SHP77 treated with DMSO at 0.1 percent for 48 hours (cell line): ENCODE results near the gene RBPMS2.
"Not testable (repeated sequence)": the region's sequence is repeated elsewhere in the genome, so short reads cannot be mapped to it uniquely, and the experiment has no call there.

Experiments
- DNase-seq: peaks from one replicate; lab custom pipeline; 2025; lab: John Stamatoyannopoulos, UW

Gene RBPMS2

GRCh38 chr15:64775551-64776401 is at the start of gene RBPMS2:
Gene RBPMS2 (minus strand): TSS chr15:64775589. CDS start chr15:64775319, 270 bp downstream.
- no peak for DNase-seq

- DNase-seq: no peak
Observed at GRCh38 chr15:64824929-64825430, 49.6 kb upstream of the RBPMS2 start.

- no peak for DNase-seq
Observed at GRCh38 chr15:64816452-64816851, 41.1 kb upstream of the RBPMS2 start.

GRCh38 chr15:64814965-64815364 is 39.6 kb upstream of the RBPMS2 start:
- not testable (repeated sequence) for DNase-seq

GRCh38 chr15:64814283-64814682 is 38.9 kb upstream of the RBPMS2 start:
- not testable (repeated sequence) for DNase-seq

- no peak for DNase-seq
Observed at GRCh38 chr15:64813075-64813474, 37.7 kb upstream of the RBPMS2 start.

GRCh38 chr15:64810497-64811326 is 35.3 kb upstream of the RBPMS2 start:
- DNase-seq: no peak

GRCh38 chr15:64809649-64810496 is 34.5 kb upstream of the RBPMS2 start:
- DNase-seq: peak; percentile 67

- DNase-seq: no peak
Observed at GRCh38 chr15:64808785-64809453, 33.5 kb upstream of the RBPMS2 start.

GRCh38 chr15:64807751-64808222 is 32.4 kb upstream of the RBPMS2 start:
- DNase-seq: no peak

- DNase-seq: no peak
Observed at GRCh38 chr15:64807051-64807749, 31.8 kb upstream of the RBPMS2 start.

GRCh38 chr15:64806509-64806908 is 31.1 kb upstream of the RBPMS2 start:
- DNase-seq: no peak

- no peak for DNase-seq
Observed at GRCh38 chr15:64804619-64805018, 29.2 kb upstream of the RBPMS2 start.

- no peak for DNase-seq
Observed at GRCh38 chr15:64803526-64803925, 28.1 kb upstream of the RBPMS2 start.

- no peak for DNase-seq
Observed at GRCh38 chr15:64800476-64800875, 25.1 kb upstream of the RBPMS2 start.

- not testable (repeated sequence) for DNase-seq
Observed at GRCh38 chr15:64798905-64799304, 23.5 kb upstream of the RBPMS2 start.

GRCh38 chr15:64795921-64796320 is 20.5 kb upstream of the RBPMS2 start:
- not testable (repeated sequence) for DNase-seq

- not testable (repeated sequence) for DNase-seq
Observed at GRCh38 chr15:64795299-64795698, 19.9 kb upstream of the RBPMS2 start.

- DNase-seq: no peak
Observed at GRCh38 chr15:64792282-64792681, 16.9 kb upstream of the RBPMS2 start.

GRCh38 chr15:64791401-64791800 is 16.0 kb upstream of the RBPMS2 start:
- no peak for DNase-seq
